ENCODE results near the gene AGBL4. TPM values are rescaled to one million over a fixed set of nuclear protein-coding genes. Genes with fewer than 3 reads are reported as not detected.

Gene AGBL4
- total and polyA plus RNA-seq, 7 experiments from 2014 or later = 0.27 TPM; not detected in 6

DNA sequence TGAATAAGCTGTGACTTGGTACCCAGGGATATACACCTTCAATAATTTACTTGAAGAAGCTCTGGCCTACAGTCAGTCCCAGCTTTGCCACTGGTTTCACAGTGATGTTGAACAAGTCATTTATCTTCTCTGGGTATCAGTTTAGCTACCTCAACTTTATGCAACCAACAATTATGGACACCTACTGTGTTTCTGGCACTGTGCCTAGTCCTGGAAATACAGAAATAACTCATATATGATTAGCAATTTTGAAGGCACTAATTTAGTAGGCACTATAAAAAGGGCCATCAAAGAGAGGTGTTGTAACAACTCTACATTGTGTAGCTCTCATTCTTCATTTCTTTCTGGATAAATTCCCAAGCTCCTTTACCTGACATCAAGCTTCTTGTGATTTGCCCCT lies 1463.2 kb downstream of the AGBL4 start:
- Mint-ChIP-seq H3K27ac (no peak overlapping the region), H3K4me3 (no peak overlapping the region), H3K36me3 (no peaks in the 10 kb centered on the region), H3K9me3 (peaks cover 0 to 2% (median 0%) of the 10 kb centered on the region in 11 donors), H3K27me3 (peaks cover 0 to 33% (median 25%) of the 10 kb centered on the region in 5 donors), H3K4me1 (peaks cover 0 to 4% (median 0%) of the 10 kb centered on the region in 7 donors)
- Histone ChIP-seq H3K9me3 (ENCODE audit: control insufficient read depth in 2 of 3, low read length in 3 of 3) (no peaks in the 10 kb centered on the region), H3K4me3 (ENCODE audit: low read length) (no peak overlapping the region), H3K4me1 (ENCODE audit: control insufficient read depth in 2 of 2, insufficient read depth in 2 of 2, low read length in 2 of 2) (no peaks in the 10 kb centered on the region), H3K27ac (ENCODE audit: low read depth, low read length) (no peak overlapping the region), H3K27me3 (ENCODE audit: control insufficient read depth in 2 of 2, insufficient read depth in 2 of 2, low read length in 2 of 2) (no peaks in the 10 kb centered on the region), H3K36me3 (ENCODE audit: control insufficient read depth in 2 of 3, insufficient read depth in 3 of 3, low read length in 3 of 3) (no peaks in the 10 kb centered on the region)
- CTCF ChIA-PET = no interaction called here
- DNase-seq = no peak
- ATAC-seq = no peak
- POLR2A ChIA-PET = no interaction called here
- intact Hi-C loops (cut with micrococcal nuclease) = no loop called here

DNA sequence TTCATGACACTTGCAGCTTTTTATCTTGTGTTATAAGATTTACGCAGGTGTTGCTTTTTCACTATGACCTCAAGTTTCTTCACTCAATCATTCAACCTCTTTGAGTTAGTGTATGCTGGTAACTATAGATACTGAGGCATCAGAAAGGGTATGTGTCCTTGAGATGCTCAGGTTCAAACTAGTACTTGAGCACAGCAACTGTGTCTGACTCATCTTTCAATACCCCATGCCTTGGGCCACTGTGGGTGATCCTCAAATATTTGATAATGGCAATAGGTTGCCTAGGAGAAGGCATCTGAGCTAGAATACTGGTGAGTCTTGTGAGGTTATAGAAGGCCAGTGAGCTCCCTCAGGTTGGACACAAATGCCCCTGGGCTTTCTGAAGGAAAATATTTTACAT lies 1463.6 kb downstream of the AGBL4 start:
- intact Hi-C loops (cut with micrococcal nuclease) = no loop called here
- DNase-seq = no peak
- no peak overlapping the region for H3K27ac Mint-ChIP-seq
- H3K4me1 ChIP-seq (ENCODE audit: control insufficient read depth in 2 of 2, insufficient read depth in 2 of 2, low read length in 2 of 2) = no peaks in the 10 kb centered on the region
- H3K4me1 Mint-ChIP-seq = peaks cover 0 to 4% (median 0%) of the 10 kb centered on the region in 7 donors
- ChIA-PET POLR2A (no interaction called here), CTCF (no interaction called here)
- H3K9me3 ChIP-seq (ENCODE audit: control insufficient read depth in 2 of 3, low read length in 3 of 3) = no peaks in the 10 kb centered on the region
- H3K4me3 ChIP-seq (ENCODE audit: low read length) = no peak overlapping the region
- H3K36me3 Mint-ChIP-seq = no peaks in the 10 kb centered on the region
- peaks cover 0 to 2% (median 0%) of the 10 kb centered on the region in 11 donors for H3K9me3 Mint-ChIP-seq
- no peak for ATAC-seq
- no peaks in the 10 kb centered on the region for H3K36me3 ChIP-seq (ENCODE audit: control insufficient read depth in 2 of 3, insufficient read depth in 3 of 3, low read length in 3 of 3)
- no peak overlapping the region for H3K27ac ChIP-seq (ENCODE audit: low read depth, low read length)
- no peaks in the 10 kb centered on the region for H3K27me3 ChIP-seq (ENCODE audit: control insufficient read depth in 2 of 2, insufficient read depth in 2 of 2, low read length in 2 of 2)
- H3K4me3 Mint-ChIP-seq = no peak overlapping the region
- H3K27me3 Mint-ChIP-seq = peaks cover 0 to 30% (median 25%) of the 10 kb centered on the region in 5 donors

DNA sequence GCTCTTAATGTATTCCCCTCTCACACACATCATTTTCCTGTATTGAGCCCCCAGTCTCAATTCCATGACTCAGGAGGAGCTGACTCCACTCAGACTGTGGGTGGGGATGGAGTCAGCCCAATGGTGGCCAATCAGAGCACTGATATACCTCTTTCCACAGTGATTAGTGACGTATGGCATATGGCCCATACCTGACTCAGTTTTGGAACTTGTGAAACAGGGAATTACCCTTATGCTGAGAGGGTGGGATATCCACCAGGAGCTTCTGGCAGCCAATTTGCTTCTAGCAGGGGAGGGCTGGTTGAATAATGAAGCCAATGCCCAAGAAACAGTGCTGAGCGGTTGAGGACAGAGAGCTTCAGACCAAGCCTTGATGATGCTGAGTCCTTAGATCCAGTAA lies 1465.4 kb downstream of the AGBL4 start:
- POLR2A ChIA-PET = no interaction called here
- no peak for ATAC-seq
- no peak overlapping the region for H3K4me3 ChIP-seq (ENCODE audit: low read length)
- no peak overlapping the region for H3K27ac ChIP-seq (ENCODE audit: low read depth, low read length)
- no peaks in the 10 kb centered on the region for H3K4me1 ChIP-seq (ENCODE audit: control insufficient read depth in 2 of 2, insufficient read depth in 2 of 2, low read length in 2 of 2)
- no peaks in the 10 kb centered on the region for H3K27me3 ChIP-seq (ENCODE audit: control insufficient read depth in 2 of 2, insufficient read depth in 2 of 2, low read length in 2 of 2)
- no peaks in the 10 kb centered on the region for H3K9me3 ChIP-seq (ENCODE audit: control insufficient read depth in 2 of 3, low read length in 3 of 3)
- intact Hi-C loops (cut with micrococcal nuclease) = no loop called here
- Mint-ChIP-seq H3K4me1 (peaks cover 0 to 2% (median 0%) of the 10 kb centered on the region in 7 donors), H3K36me3 (no peaks in the 10 kb centered on the region), H3K9me3 (peaks cover 0 to 2% (median 0%) of the 10 kb centered on the region in 11 donors), H3K27me3 (peaks cover 0 to 25% (median 20%) of the 10 kb centered on the region in 5 donors), H3K27ac (no peak overlapping the region), H3K4me3 (no peak overlapping the region)
- CTCF ChIA-PET = no interaction called here
- no peaks in the 10 kb centered on the region for H3K36me3 ChIP-seq (ENCODE audit: control insufficient read depth in 2 of 3, insufficient read depth in 3 of 3, low read length in 3 of 3)
- no peak for DNase-seq

DNA sequence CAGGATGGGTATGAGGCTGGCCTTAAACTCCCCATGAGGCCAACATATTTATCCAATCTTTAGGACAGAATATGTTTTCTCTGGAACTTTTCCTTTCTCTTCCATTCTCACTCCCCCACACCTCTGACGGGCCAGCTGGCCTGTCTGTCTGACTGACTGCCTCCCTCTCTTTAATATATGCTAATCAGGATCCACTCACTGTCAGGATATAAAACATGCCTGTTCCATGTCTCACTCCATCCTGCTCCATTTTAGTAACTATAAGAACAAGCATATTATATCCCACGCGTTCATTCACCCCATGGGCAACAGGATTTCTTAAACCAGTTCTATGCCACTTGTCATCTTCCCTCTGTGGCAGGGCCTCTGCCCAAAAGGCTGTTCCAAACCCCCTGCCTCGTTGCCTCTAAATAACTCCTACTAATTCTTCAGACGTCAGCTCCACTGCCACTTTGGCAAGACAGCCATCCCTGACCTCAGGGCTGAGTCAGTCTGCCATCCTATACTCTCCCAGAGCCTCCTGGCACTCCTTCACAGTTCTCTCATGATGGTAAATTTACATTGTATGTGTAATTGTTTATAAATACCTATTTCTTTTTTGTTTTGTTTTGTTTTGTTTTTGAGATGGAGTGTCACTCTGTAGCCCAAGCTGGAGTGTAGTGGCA lies 1467.4 kb downstream of the AGBL4 start:
- POLR2A ChIA-PET = no interaction called here
- H3K36me3 Mint-ChIP-seq = no peaks in the 10 kb centered on the region
- CTCF ChIA-PET = no interaction called here
- Histone ChIP-seq H3K4me3 (ENCODE audit: low read length) (no peak overlapping the region), H3K36me3 (ENCODE audit: control insufficient read depth in 2 of 3, insufficient read depth in 3 of 3, low read length in 3 of 3) (no peaks in the 10 kb centered on the region), H3K27me3 (ENCODE audit: control insufficient read depth in 2 of 2, insufficient read depth in 2 of 2, low read length in 2 of 2) (no peaks in the 10 kb centered on the region), H3K9me3 (ENCODE audit: control insufficient read depth in 2 of 3, low read length in 3 of 3) (no peaks in the 10 kb centered on the region), H3K27ac (ENCODE audit: low read depth, low read length) (no peak overlapping the region), H3K4me1 (ENCODE audit: control insufficient read depth in 2 of 2, insufficient read depth in 2 of 2, low read length in 2 of 2) (no peaks in the 10 kb centered on the region)
- H3K4me1 Mint-ChIP-seq = peaks cover 0 to 3% (median 0%) of the 10 kb centered on the region in 7 donors
- H3K9me3 Mint-ChIP-seq = peaks cover 0 to 2% (median 0%) of the 10 kb centered on the region in 11 donors
- ATAC-seq (no peak), DNase-seq (no peak)
- no peak overlapping the region for H3K4me3 Mint-ChIP-seq
- no peak overlapping the region for H3K27ac Mint-ChIP-seq
- peaks cover 0 to 19% (median 15%) of the 10 kb centered on the region in 5 donors for H3K27me3 Mint-ChIP-seq
- intact Hi-C loops (cut with micrococcal nuclease) = no loop called here

DNA sequence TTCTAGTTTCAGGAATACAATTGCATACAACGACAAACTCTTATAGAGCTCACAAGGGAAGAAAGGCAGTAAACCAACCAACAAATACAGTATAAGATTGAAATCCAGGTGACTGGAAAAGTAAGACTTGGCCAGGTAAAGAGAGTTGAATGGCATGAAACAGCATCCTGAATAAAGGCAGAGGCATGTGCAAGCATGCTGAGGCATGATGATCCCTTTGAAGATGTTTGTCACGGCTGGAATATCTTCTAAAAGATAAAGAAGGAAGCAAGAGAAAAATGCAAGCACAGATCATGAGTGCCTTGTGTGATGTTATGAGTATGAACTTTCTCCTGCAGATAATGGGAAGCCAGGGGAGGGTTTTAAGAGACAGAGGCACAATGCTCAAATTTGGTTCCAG lies 1468.5 kb downstream of the AGBL4 start:
- intact Hi-C loops (cut with micrococcal nuclease) = no loop called here
- ATAC-seq (no peak), DNase-seq (no peak)
- ChIA-PET CTCF (no interaction called here), POLR2A (no interaction called here)
- no peak overlapping the region for H3K4me3 Mint-ChIP-seq
- peaks cover 0 to 5% (median 0%) of the 10 kb centered on the region in 7 donors for H3K4me1 Mint-ChIP-seq
- peaks cover 0 to 13% (median 7%) of the 10 kb centered on the region in 5 donors for H3K27me3 Mint-ChIP-seq
- Histone ChIP-seq H3K9me3 (ENCODE audit: control insufficient read depth in 2 of 3, low read length in 3 of 3) (no peaks in the 10 kb centered on the region), H3K36me3 (ENCODE audit: control insufficient read depth in 2 of 3, insufficient read depth in 3 of 3, low read length in 3 of 3) (no peaks in the 10 kb centered on the region), H3K27ac (ENCODE audit: low read depth, low read length) (no peak overlapping the region), H3K27me3 (ENCODE audit: control insufficient read depth in 2 of 2, insufficient read depth in 2 of 2, low read length in 2 of 2) (no peaks in the 10 kb centered on the region), H3K4me1 (ENCODE audit: control insufficient read depth in 2 of 2, insufficient read depth in 2 of 2, low read length in 2 of 2) (no peaks in the 10 kb centered on the region), H3K4me3 (ENCODE audit: low read length) (no peak overlapping the region)
- no peaks in the 10 kb centered on the region for H3K36me3 Mint-ChIP-seq
- no peak overlapping the region for H3K27ac Mint-ChIP-seq
- peaks cover 0 to 2% (median 0%) of the 10 kb centered on the region in 11 donors for H3K9me3 Mint-ChIP-seq

DNA sequence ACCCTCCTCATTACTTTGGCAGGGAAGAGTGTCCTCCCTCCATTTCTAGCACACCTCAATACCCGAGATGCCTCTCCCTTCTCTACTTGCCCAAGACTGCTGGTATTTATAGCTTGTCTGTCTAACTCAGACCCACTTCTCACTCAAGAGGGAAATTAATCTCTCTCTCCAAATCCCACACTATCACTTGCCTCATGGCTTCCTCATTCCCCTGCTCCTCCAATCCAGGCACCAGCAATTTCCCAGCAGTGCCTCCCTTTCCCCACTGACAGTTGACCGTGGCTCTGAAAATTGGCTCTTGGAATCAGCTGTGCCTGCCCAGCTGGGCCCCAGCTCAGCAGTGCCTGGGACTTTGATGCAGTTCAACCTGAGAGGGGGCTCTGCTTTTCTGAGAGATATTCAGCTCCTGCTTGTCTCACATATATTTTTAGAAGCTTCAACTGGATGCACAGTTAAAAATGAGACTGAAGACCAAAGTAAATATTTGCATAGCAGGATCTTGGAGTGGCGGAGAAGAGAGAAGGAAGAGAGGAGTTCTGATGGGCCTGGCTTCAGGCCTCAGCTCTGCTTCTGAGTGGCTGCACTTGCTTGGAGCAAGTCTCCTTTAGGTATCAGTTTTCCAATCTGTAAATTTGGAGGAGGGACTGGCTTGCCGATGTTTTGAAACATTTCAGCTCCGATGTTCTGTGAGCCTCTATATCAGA lies 1470.7 kb downstream of the AGBL4 start:
- Histone ChIP-seq H3K9me3 (ENCODE audit: control insufficient read depth in 2 of 3, low read length in 3 of 3) (no peaks in the 10 kb centered on the region), H3K27ac (ENCODE audit: low read depth, low read length) (no peak overlapping the region), H3K4me1 (ENCODE audit: control insufficient read depth in 2 of 2, insufficient read depth in 2 of 2, low read length in 2 of 2) (no peaks in the 10 kb centered on the region), H3K36me3 (ENCODE audit: control insufficient read depth in 2 of 3, insufficient read depth in 3 of 3, low read length in 3 of 3) (no peaks in the 10 kb centered on the region), H3K27me3 (ENCODE audit: control insufficient read depth in 2 of 2, insufficient read depth in 2 of 2, low read length in 2 of 2) (no peaks in the 10 kb centered on the region), H3K4me3 (ENCODE audit: low read length) (no peak overlapping the region)
- Mint-ChIP-seq H3K9me3 (peaks cover 0 to 2% (median 0%) of the 10 kb centered on the region in 11 donors), H3K27me3 (peaks cover 0 to under 1% (median 0%) of the 10 kb centered on the region in 5 donors), H3K36me3 (no peaks in the 10 kb centered on the region), H3K4me1 (peaks cover 0 to 6% (median 0%) of the 10 kb centered on the region in 7 donors), H3K27ac (no peak overlapping the region), H3K4me3 (no peak overlapping the region)
- intact Hi-C loops (cut with micrococcal nuclease) = no loop called here
- CTCF ChIA-PET = no interaction called here
- no peak for ATAC-seq
- DNase-seq = no peak
- POLR2A ChIA-PET = no interaction called here

DNA sequence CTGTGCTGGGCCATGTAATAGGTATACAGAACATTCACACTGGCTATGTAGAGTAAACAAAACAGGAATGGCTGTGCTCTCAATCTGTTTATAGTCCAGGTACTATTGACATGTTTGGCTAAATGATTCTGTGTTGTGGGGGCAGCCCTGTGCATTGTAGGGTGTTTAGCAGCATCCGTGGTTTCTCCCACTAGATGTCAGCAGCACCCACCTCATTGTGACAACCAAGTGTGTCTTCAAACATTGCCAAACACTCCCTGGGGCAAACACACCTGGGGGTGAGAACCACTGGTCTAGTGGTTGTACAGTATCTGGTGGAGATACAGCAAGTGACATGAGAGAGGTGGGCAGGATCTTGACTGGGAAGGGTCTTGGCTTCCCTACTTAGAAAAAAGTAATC lies 1471.3 kb downstream of the AGBL4 start:
- no peak overlapping the region for H3K4me3 Mint-ChIP-seq
- no peaks in the 10 kb centered on the region for H3K36me3 ChIP-seq (ENCODE audit: control insufficient read depth in 2 of 3, insufficient read depth in 3 of 3, low read length in 3 of 3)
- ATAC-seq = no peak
- no peaks in the 10 kb centered on the region for H3K27me3 ChIP-seq (ENCODE audit: control insufficient read depth in 2 of 2, insufficient read depth in 2 of 2, low read length in 2 of 2)
- no peaks in the 10 kb centered on the region for H3K36me3 Mint-ChIP-seq
- POLR2A ChIA-PET = no interaction called here
- intact Hi-C loops (cut with micrococcal nuclease) = no loop called here
- no peaks in the 10 kb centered on the region for H3K27me3 Mint-ChIP-seq
- H3K9me3 Mint-ChIP-seq = peaks cover 0 to 2% (median 0%) of the 10 kb centered on the region in 11 donors
- no peaks in the 10 kb centered on the region for H3K9me3 ChIP-seq (ENCODE audit: control insufficient read depth in 2 of 3, low read length in 3 of 3)
- no peak overlapping the region for H3K27ac Mint-ChIP-seq
- CTCF ChIA-PET = no interaction called here
- H3K4me1 ChIP-seq (ENCODE audit: control insufficient read depth in 2 of 2, insufficient read depth in 2 of 2, low read length in 2 of 2) = no peaks in the 10 kb centered on the region
- no peak overlapping the region for H3K27ac ChIP-seq (ENCODE audit: low read depth, low read length)
- no peak overlapping the region for H3K4me3 ChIP-seq (ENCODE audit: low read length)
- peaks cover 0 to 6% (median 0%) of the 10 kb centered on the region in 7 donors for H3K4me1 Mint-ChIP-seq
- no peak for DNase-seq

Data from naive thymus-derived CD4-positive, alpha-beta T cell (primary cell).